ENCODE measurements around the gene CCDC80.

Gene CCDC80, protein sequence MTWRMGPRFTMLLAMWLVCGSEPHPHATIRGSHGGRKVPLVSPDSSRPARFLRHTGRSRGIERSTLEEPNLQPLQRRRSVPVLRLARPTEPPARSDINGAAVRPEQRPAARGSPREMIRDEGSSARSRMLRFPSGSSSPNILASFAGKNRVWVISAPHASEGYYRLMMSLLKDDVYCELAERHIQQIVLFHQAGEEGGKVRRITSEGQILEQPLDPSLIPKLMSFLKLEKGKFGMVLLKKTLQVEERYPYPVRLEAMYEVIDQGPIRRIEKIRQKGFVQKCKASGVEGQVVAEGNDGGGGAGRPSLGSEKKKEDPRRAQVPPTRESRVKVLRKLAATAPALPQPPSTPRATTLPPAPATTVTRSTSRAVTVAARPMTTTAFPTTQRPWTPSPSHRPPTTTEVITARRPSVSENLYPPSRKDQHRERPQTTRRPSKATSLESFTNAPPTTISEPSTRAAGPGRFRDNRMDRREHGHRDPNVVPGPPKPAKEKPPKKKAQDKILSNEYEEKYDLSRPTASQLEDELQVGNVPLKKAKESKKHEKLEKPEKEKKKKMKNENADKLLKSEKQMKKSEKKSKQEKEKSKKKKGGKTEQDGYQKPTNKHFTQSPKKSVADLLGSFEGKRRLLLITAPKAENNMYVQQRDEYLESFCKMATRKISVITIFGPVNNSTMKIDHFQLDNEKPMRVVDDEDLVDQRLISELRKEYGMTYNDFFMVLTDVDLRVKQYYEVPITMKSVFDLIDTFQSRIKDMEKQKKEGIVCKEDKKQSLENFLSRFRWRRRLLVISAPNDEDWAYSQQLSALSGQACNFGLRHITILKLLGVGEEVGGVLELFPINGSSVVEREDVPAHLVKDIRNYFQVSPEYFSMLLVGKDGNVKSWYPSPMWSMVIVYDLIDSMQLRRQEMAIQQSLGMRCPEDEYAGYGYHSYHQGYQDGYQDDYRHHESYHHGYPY

DNA sequence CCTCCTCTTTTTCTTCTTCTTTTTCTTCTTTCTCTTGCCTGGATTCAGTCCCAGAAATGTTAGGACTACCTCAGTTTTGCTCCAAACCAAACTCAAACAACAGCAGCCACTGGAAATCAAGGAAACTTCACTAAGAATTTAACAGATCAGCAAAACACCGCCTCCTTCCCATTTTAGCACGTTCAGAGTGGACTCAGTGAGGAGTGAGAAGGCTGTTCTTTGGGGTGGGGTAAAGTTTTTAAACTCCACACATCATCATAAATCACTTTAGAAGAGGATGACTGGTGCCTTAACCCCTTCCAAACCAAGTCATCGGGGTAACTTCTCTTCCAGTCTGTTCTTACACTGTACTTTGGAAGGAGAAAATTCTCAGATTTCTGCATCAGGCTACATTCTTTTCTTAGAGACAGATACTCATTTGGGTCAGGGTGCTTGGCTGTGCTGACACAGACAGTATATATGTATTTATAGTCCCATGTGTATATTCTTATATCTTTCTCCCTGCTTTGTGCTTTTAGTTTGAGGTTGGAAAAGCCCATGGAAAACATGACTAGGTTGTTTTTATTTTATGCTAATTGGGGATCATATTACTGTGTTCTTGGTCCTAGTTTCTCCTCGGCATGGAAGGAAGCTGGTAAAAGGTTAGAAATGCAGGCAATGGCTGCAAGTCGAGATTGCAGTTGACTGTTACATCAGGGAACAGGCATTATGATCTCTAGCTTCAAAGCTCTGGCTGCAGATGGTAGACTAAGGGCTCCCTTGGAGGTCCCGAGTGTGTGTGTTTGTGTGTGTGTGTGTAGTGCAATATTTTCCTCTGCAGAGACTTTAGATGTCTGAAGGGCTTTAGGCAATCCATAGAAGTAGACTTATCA is at the start of gene CCDC80:
CCDC80 (minus strand) TSS at position 214 of the 872 bp plus-strand sequence. CDS start 1,238 bp downstream, outside the sequence.
- TF ChIP-seq, protein P1, sequence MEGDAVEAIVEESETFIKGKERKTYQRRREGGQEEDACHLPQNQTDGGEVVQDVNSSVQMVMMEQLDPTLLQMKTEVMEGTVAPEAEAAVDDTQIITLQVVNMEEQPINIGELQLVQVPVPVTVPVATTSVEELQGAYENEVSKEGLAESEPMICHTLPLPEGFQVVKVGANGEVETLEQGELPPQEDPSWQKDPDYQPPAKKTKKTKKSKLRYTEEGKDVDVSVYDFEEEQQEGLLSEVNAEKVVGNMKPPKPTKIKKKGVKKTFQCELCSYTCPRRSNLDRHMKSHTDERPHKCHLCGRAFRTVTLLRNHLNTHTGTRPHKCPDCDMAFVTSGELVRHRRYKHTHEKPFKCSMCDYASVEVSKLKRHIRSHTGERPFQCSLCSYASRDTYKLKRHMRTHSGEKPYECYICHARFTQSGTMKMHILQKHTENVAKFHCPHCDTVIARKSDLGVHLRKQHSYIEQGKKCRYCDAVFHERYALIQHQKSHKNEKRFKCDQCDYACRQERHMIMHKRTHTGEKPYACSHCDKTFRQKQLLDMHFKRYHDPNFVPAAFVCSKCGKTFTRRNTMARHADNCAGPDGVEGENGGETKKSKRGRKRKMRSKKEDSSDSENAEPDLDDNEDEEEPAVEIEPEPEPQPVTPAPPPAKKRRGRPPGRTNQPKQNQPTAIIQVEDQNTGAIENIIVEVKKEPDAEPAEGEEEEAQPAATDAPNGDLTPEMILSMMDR (IDR thresholded peaks at IDR 0.05) = no peak

DNA sequence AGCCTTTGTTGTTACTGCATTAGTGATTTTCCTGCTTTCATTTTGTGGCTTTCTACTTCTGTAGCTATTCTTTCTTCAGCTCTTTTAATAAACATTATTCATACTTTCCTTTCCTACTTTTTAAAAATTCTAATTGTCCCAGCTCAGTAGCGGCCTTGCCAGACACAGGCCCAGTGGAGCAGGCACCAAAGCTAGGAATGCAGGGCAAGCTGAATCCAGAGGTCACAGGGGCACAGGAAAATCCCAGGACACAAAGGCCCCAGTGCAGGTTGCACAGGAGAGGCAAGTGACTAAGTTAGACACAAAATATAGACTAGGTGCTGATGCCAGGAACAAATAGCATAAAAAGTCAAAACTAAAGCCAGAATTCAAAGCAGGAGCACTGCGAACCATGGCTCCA is 49.0 kb upstream of the CCDC80 start:
- TF ChIP-seq, protein P1 (IDR thresholded peaks at IDR 0.05) = no peak

DNA sequence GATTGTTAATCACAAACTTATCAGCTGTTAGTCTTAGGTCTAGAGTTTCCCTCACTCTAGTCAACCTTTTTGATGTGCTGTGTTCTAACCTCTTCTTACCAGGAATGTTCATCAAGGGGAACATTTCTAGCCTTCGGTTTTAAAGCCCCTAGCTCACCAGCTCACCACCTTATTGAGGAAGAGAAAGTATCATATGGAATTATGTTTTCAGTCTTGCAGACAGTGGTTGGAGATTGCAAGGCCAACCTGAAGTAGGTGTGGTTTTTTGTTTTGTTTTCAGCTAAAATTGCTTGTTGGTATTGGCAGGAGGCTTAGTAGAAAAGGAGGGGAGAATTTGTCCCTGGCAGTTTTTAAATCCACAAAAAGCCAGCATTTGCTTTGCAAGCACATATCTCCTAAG is 48.4 kb upstream of the CCDC80 start:
- TF ChIP-seq, protein P1 (IDR thresholded peaks at IDR 0.05) = no peak

DNA sequence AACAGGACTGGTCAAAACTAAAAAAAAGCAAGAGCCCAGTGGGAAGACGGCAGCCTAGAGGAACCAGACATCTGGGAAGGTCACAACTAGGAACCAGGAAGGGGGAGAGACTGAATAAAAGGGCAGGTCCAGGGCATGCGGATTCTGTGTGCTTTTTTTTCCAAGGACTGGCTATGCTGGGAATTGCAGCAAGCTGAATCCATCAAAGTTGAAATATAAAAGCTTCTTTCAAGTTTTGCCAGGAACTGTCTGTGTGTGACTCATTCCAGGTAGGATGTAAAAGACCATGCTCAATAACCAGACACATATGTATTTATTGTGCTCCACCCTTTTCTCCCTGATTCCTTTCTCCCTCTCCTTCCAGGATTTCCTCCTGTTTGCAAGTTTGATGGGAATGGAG is 47.9 kb upstream of the CCDC80 start:
- TF ChIP-seq, protein P1 (IDR thresholded peaks at IDR 0.05) = no peak

DNA sequence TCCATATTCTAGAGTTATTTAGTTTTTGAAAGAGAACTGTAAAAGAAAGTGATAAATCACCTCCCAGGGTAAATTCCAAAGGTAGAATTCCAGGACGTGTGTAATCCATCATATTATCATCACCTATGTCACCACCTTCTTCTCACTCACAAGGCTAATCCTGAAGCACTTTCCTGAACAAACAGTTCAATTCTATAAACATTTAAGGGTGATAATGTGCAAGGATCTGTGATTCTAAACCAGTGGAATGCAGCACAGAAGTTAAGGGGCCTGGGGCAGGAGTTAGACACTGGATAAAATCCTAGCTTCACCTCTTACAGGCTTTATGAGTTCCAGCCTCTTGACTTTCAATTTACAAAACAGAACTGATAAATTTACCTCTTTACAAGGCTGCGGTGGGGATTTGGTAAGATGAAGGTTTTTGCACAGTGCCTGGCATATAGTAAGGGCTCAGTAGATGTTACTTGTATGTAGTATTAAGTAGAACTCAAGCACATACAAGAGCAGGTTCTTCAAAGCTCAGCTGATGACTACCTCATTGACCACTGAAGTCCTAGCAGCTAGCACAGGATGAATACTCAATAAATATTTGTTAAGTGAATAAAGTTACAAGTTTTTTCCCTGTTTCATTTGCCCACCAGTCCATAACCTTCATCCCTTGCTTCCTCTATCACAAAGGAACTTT is 47.3 kb upstream of the CCDC80 start:
- TF ChIP-seq, protein P1 (IDR thresholded peaks at IDR 0.05) = no peak

DNA sequence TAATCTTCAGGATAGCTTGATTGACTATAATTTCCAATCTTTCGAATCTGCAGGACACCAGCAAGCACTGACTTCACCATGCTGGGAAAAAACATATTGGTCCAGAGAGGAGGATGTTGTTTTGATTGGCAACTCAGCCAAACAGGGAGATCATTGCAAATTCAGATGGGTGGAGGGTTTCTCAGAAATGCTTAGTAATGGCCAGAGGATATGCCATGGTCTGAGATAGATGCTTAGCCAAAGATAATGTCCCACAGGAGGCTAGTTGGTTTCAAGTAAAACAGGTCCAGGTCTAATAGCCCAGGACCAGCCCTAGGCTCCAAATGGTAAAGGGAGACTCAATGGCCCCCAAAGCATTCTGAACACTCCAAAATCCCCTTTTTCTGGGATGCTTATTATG is 46.7 kb upstream of the CCDC80 start:
- TF ChIP-seq, protein P1 (IDR thresholded peaks at IDR 0.05) = no peak

Measured in LNCAP (cell line).